Epidermal melanocyte (primary cell): ENCODE results near the gene MFSD2A.
A peak's percentile ranks its signal among the peaks of the same experiment; 100 is the strongest.
"Not testable (repeated sequence)": the region's sequence is repeated elsewhere in the genome, so short reads cannot be mapped to it uniquely, and the experiment has no call there.

ENCODE experiments used
- DNase-seq: peaks from one replicate; pipeline ENCODE4 v3.0.0; 2011; ENCODE audit warnings: low spot score; ENCODE audit not compliant: insufficient read length

The MFSD2A gene

GRCh38 chr1:39969048-39969447, 14.1 kb downstream of the MFSD2A start:
- no peak for DNase-seq

- DNase-seq: no peak
Measured at GRCh38 chr1:39969531-39970270, 14.8 kb downstream of the MFSD2A start.

GRCh38 chr1:39970274-39970673, 15.3 kb downstream of the MFSD2A start:
- no peak for DNase-seq

GRCh38 chr1:39971138-39971537, 16.2 kb downstream of the MFSD2A start:
- no peak for DNase-seq

GRCh38 chr1:39973503-39974135, 18.7 kb downstream of the MFSD2A start:
- DNase-seq: peak; percentile 59

- no peak for DNase-seq
Measured at GRCh38 chr1:39976732-39977131, 21.8 kb downstream of the MFSD2A start.

GRCh38 chr1:39977202-39977601, 22.3 kb downstream of the MFSD2A start:
- DNase-seq: no peak

- DNase-seq: no peak
Measured at GRCh38 chr1:39979654-39980053, 24.7 kb downstream of the MFSD2A start.

- no peak for DNase-seq
Measured at GRCh38 chr1:39980555-39981313, 25.8 kb downstream of the MFSD2A start.

GRCh38 chr1:39981385-39981784, 26.4 kb downstream of the MFSD2A start:
- DNase-seq: no peak

GRCh38 chr1:39981945-39982344, 27.0 kb downstream of the MFSD2A start:
- no peak for DNase-seq

- not testable (repeated sequence) for DNase-seq
Measured at GRCh38 chr1:39984480-39984879, 29.5 kb downstream of the MFSD2A start.

- no peak for DNase-seq
Measured at GRCh38 chr1:39984951-39985350, 30.0 kb downstream of the MFSD2A start.

GRCh38 chr1:39987869-39988268, 32.9 kb downstream of the MFSD2A start:
- peak; percentile 41 for DNase-seq

GRCh38 chr1:39988618-39989343, 33.8 kb downstream of the MFSD2A start:
- DNase-seq: no peak

- DNase-seq: no peak
Measured at GRCh38 chr1:39990428-39990827, 35.5 kb downstream of the MFSD2A start.

- no peak for DNase-seq
Measured at GRCh38 chr1:39992234-39992633, 37.3 kb downstream of the MFSD2A start.

GRCh38 chr1:39992888-39993287, 37.9 kb downstream of the MFSD2A start:
- DNase-seq: no peak

- DNase-seq: no peak
Measured at GRCh38 chr1:39995973-39996393, 41.0 kb downstream of the MFSD2A start.

- DNase-seq: no peak
Measured at GRCh38 chr1:39996396-39997004, 41.6 kb downstream of the MFSD2A start.

GRCh38 chr1:40001456-40001855, 46.5 kb downstream of the MFSD2A start:
- DNase-seq: no peak
